A549 (cell line): ENCODE data around the gene FUOM.

Source experiments
- CBX8 ChIP-seq: fragments of 200-600 bp; sonication (generic); IDR thresholded peaks from 2 replicates; pipeline ENCODE4 v1.6.1; 2016
- CHD2 ChIP-seq: fragments of 150-350 bp; IDR thresholded peaks from 2 replicates; pipeline ENCODE4 v1.6.1; 2014; ENCODE audit warnings: low read length; ENCODE audit not compliant: partially characterized antibody
- CHD4 ChIP-seq: fragments of 200-600 bp; sonication (generic); IDR thresholded peaks from 2 replicates; pipeline ENCODE4 v1.6.1; 2016; ENCODE audit warnings: antibody characterized with exemption, mild to moderate bottlenecking, borderline replicate concordance
- EP300 ChIP-seq, 2 experiments: fragments of >200 bp; sonication (Bioruptor Twin); formaldehyde crosslinking; IDR thresholded peaks; 2 replicates in 1 of 2; 3 replicates in 1 of 2; pipeline ENCODE4 v1.6.1; 2016 to 2017
- NPAS2 ChIP-seq: fragments of 250-450 bp; sonication (Bioruptor Pico); IDR thresholded peaks from 2 replicates; pipeline ENCODE4 v1.8.0; 2022; ENCODE audit warnings: mild to moderate bottlenecking, moderate library complexity, borderline replicate concordance
- POLR2A ChIP-seq: IDR thresholded peaks from 2 replicates; pipeline ENCODE4 v1.6.1; 2012; ENCODE audit warnings: mild to moderate bottlenecking, low read length
- TF ChIP-seq, protein P1 (sequence below): fragments of 450-650 bp; IDR thresholded peaks from 2 replicates; pipeline ENCODE4 v1.6.1; 2014; ENCODE audit warnings: antibody characterized with exemption
- TF ChIP-seq, protein P2 (sequence below): fragments of >200 bp; sonication (Bioruptor Twin); formaldehyde crosslinking; IDR thresholded peaks from 3 replicates; pipeline ENCODE4 v1.5.1; 2016
- TF ChIP-seq, protein P3 (sequence below): IDR thresholded peaks from 2 replicates; pipeline ENCODE4 v1.6.1; 2012

- TF ChIP-seq, protein P1, sequence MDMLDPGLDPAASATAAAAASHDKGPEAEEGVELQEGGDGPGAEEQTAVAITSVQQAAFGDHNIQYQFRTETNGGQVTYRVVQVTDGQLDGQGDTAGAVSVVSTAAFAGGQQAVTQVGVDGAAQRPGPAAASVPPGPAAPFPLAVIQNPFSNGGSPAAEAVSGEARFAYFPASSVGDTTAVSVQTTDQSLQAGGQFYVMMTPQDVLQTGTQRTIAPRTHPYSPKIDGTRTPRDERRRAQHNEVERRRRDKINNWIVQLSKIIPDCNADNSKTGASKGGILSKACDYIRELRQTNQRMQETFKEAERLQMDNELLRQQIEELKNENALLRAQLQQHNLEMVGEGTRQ, result no peak
- TF ChIP-seq CHD2 (no peak), POLR2A (no peak), CHD4 (no peak), CBX8 (no peak), NPAS2 (CRISPR knock-in tag) (no peak), EP300 (IDR thresholded peaks at IDR 0.05) (no peak)
- TF ChIP-seq, protein P2, sequence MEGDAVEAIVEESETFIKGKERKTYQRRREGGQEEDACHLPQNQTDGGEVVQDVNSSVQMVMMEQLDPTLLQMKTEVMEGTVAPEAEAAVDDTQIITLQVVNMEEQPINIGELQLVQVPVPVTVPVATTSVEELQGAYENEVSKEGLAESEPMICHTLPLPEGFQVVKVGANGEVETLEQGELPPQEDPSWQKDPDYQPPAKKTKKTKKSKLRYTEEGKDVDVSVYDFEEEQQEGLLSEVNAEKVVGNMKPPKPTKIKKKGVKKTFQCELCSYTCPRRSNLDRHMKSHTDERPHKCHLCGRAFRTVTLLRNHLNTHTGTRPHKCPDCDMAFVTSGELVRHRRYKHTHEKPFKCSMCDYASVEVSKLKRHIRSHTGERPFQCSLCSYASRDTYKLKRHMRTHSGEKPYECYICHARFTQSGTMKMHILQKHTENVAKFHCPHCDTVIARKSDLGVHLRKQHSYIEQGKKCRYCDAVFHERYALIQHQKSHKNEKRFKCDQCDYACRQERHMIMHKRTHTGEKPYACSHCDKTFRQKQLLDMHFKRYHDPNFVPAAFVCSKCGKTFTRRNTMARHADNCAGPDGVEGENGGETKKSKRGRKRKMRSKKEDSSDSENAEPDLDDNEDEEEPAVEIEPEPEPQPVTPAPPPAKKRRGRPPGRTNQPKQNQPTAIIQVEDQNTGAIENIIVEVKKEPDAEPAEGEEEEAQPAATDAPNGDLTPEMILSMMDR, result no peak
- TF ChIP-seq, protein P3, sequence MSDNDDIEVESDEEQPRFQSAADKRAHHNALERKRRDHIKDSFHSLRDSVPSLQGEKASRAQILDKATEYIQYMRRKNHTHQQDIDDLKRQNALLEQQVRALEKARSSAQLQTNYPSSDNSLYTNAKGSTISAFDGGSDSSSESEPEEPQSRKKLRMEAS, result no peak
Measured at GRCh38 chr10:133332936-133333699, 24.7 kb downstream of the FUOM start.
